Right lobe of liver (tissue), 6 donors: ENCODE results near the gene LITAFD. TPM values are rescaled to one million over a fixed set of nuclear protein-coding genes. Genes with fewer than 3 reads are reported as not detected.

Experiments used
- ATAC-seq, 4 donors: fragments of 200-7000 bp; cut with Tn5 transposase; one replicate each; pipeline ENCODE4 v1.9.1; 2020; ENCODE audit warnings: mild to moderate bottlenecking in 4 of 4, moderate library complexity in 4 of 4
- DNase-seq, 3 donors: peaks; one replicate each; pipeline ENCODE4 v3.0.0-alpha.2; 2020
- H3K27ac ChIP-seq, 3 donors: fragments of 200-600 bp; one replicate each; pipeline ENCODE4 v1.8.0; 2022
- H3K27me3 ChIP-seq, 2 donors: fragments of 200-600 bp; one replicate each; pipeline ENCODE4 v1.8.0; 2022
- H3K36me3 ChIP-seq, 4 donors: fragments of 200-600 bp; sonication (generic) in 1 of 4; one replicate each; pipeline versions ENCODE4 v1.5.1 to v1.8.0; 2017 to 2022; ENCODE audit warnings: control low read depth in 1 of 4
- H3K4me1 ChIP-seq, 4 donors: fragments of 200-600 bp; sonication (generic) in 1 of 4; one replicate each; pipeline versions ENCODE4 v1.5.1 to v1.8.0; 2017 to 2022; ENCODE audit warnings: control low read depth in 1 of 4
- H3K4me3 ChIP-seq, 3 donors: fragments of 200-600 bp; one replicate each; pipeline ENCODE4 v1.8.0; 2022
- H3K9me3 ChIP-seq, 4 donors: fragments of 200-600 bp; sonication (generic) in 1 of 4; one replicate each; pipeline versions ENCODE4 v1.5.1 to v1.8.0; 2017 to 2022; ENCODE audit warnings: control low read depth in 1 of 4
- POLR2A ChIP-seq: fragments of 450-650 bp; IDR thresholded peaks from one replicate; pipeline ENCODE4 v1.6.1; 2017; ENCODE audit warnings: antibody characterized with exemption, mild to moderate bottlenecking
- WGBS: methylation state at CpG from one replicate; pipeline ENCODE4 v1.1.6; 2018; ENCODE audit warnings: low coverage, low lambda C conversion rate; ENCODE audit not compliant: insufficient coverage; ENCODE audit errors: missing lambda C conversion rate; 5-methylcytosine and 5-hydroxymethylcytosine counted together
- intact Hi-C, 2 donors: fragments of 100-400 bp; cut with DNase I; formaldehyde crosslinking; loops; one replicate each; pipeline versions ENCODE4 v1.11.2 to v1.14.1; 2022
- total RNA-seq, 6 experiments: library from RNA; depleted of rRNA in 2 of 6; stranded (reverse); fragments of >200 nt in 2 of 6; fragmentation: NEBNext Ultra II Directional in 3 of 6; extraction: Animal tissue kit (Norgen Biotek cat#: 25700) in 3 of 6; gene quantifications; one replicate each; pipeline versions ENCODE4 v1.1.0 to v1.2.4, GENCODE V29; 2016 to 2023
- TF ChIP-seq, protein P1 (sequence below), 4 donors: fragments of 200-600 bp in 3 of 4; fragments of 450-650 bp in 1 of 4; IDR thresholded peaks; one replicate each; pipeline versions ENCODE4 v1.5.1 to v1.8.0; 2016 to 2022; ENCODE audit warnings: antibody characterized with exemption in 4 of 4, mild to moderate bottlenecking in 2 of 4
- donor health status: DM: no; HTN: yes; CAD: no.
- donor health status: DM: no; HTN: no; CAD: no.
- donor health status: DM: no; HTN: no; CAD: no.
- donor health status: DM: no; HTN: yes; CAD: no.
- donor health status: DM: no; HTN: yes; CAD: no.

The LITAFD gene
- total RNA-seq, 6 experiments from 2014 or later = not detected

DNA sequence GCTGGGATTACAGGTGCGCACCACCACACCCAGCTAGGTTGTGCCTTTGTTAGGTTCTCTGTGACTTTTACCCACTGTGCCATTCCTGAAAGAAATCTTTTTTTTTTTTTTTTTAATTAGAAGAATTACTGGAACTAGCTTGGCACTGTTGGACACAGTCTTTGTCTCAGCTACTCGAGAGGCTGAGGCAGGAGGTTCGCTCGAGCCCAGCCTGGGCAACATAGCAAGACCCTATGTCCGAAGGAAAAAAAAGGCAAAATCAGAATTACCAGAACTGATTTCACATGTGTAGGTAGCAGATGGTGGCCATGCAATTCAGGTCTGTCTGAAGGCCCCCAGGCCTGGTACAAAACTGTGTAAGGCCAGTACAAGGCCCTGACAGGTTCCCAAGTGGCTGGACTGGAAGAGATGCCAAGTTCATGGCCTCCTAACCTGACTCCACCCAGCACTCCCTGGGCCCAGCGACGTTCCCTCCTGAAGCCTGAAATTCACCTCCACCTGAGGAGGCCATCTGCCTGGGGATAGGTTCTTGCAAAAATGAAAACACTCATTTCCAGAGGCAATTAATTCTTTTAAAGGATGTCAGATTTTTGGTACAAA lies 36.4 kb upstream of the LITAFD start:
- H3K27ac ChIP-seq = no peak overlapping the region
- peaks cover 0 to 8% (median 3%) of the 10 kb centered on the region in 4 donors for H3K36me3 ChIP-seq
- no peaks in the 10 kb centered on the region for H3K27me3 ChIP-seq
- ATAC-seq = no peak
- no peak for TF ChIP-seq POLR2A
- TF ChIP-seq, protein P1, sequence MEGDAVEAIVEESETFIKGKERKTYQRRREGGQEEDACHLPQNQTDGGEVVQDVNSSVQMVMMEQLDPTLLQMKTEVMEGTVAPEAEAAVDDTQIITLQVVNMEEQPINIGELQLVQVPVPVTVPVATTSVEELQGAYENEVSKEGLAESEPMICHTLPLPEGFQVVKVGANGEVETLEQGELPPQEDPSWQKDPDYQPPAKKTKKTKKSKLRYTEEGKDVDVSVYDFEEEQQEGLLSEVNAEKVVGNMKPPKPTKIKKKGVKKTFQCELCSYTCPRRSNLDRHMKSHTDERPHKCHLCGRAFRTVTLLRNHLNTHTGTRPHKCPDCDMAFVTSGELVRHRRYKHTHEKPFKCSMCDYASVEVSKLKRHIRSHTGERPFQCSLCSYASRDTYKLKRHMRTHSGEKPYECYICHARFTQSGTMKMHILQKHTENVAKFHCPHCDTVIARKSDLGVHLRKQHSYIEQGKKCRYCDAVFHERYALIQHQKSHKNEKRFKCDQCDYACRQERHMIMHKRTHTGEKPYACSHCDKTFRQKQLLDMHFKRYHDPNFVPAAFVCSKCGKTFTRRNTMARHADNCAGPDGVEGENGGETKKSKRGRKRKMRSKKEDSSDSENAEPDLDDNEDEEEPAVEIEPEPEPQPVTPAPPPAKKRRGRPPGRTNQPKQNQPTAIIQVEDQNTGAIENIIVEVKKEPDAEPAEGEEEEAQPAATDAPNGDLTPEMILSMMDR (IDR thresholded peaks at IDR 0.05) = no peak
- WGBS = 100% methylated on average over 5 of the region's 7 CpGs
- DNase-seq = no peak
- peaks cover 0 to 14% (median 7%) of the 10 kb centered on the region in 4 donors for H3K4me1 ChIP-seq
- intact Hi-C loops = no loop called here
- no peak overlapping the region for H3K4me3 ChIP-seq
- no peaks in the 10 kb centered on the region for H3K9me3 ChIP-seq

DNA sequence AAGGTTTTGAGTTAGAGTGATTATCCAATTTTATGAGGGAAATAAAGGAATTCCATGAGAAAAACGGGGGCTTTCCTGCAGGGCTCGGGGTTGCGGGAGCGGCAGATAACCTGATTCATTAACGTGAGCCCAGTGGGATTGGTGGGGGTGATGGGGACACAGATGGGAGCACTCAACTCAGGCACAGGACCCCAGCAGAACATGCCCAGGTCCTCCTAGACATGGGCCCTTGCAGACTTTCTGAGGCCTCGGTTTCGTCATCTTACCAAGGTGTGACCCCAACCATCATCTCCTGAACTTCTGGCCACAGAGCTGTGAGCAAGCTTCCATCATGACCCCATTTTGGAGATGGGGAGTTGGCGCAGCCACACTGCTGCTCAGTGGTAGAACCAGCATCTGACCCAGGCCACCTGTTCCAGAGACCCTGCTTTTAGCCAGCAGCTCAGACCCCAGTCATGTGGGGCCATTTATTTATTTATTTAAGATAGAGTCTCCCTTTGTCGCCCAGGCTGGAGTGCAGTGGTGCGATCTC lies 35.7 kb upstream of the LITAFD start:
- TF ChIP-seq, protein P1 (IDR thresholded peaks at IDR 0.05) = no peak
- TF ChIP-seq POLR2A = no peak
- WGBS = 87% methylated on average over 5 of the region's 10 CpGs
- Histone ChIP-seq H3K9me3 (no peaks in the 10 kb centered on the region), H3K4me1 (peaks cover 0 to 21% (median 9%) of the 10 kb centered on the region in 4 donors), H3K36me3 (peaks cover 0 to 8% (median 3%) of the 10 kb centered on the region in 4 donors), H3K4me3 (no peak overlapping the region), H3K27me3 (no peaks in the 10 kb centered on the region), H3K27ac (no peak overlapping the region)
- DNase-seq = no peak
- ATAC-seq = no peak
- intact Hi-C loops = no loop called here

GRCh38 chr16:8847145-8847544 lies 35.0 kb upstream of the LITAFD start:
- TF ChIP-seq, protein P1 (IDR thresholded peaks at IDR 0.05) = no peak
- no peak for TF ChIP-seq POLR2A
- WGBS = 69% methylated on average over 11 of the region's 13 CpGs
- no peaks in the 10 kb centered on the region for H3K27me3 ChIP-seq
- DNase-seq = no peak
- H3K4me1 ChIP-seq = peaks cover 0 to 26% (median 9%) of the 10 kb centered on the region in 4 donors
- ATAC-seq = no peak
- H3K36me3 ChIP-seq = peaks cover 0 to 8% (median 3%) of the 10 kb centered on the region in 4 donors
- no peak overlapping the region for H3K27ac ChIP-seq
- no peak overlapping the region for H3K4me3 ChIP-seq
- intact Hi-C loops = no loop called here
- H3K9me3 ChIP-seq = no peaks in the 10 kb centered on the region

GRCh38 chr16:8847623-8848022 lies 34.5 kb upstream of the LITAFD start:
- no peak for DNase-seq
- H3K4me1 ChIP-seq = peaks cover 0 to 29% (median 9%) of the 10 kb centered on the region in 4 donors
- no peaks in the 10 kb centered on the region for H3K27me3 ChIP-seq
- no peak overlapping the region for H3K4me3 ChIP-seq
- H3K36me3 ChIP-seq = peaks cover 0 to 8% (median 3%) of the 10 kb centered on the region in 4 donors
- WGBS = 86% methylated on average over 7 of the region's 15 CpGs
- TF ChIP-seq, protein P1 (IDR thresholded peaks at IDR 0.05) = no peak
- TF ChIP-seq POLR2A = no peak
- H3K9me3 ChIP-seq = no peaks in the 10 kb centered on the region
- intact Hi-C loops = no loop called here
- ATAC-seq = no peak
- no peak overlapping the region for H3K27ac ChIP-seq
